Endodermal cell (in vitro differentiated cells): ENCODE results near the gene MMS19. TPM values are rescaled to one million over a fixed set of nuclear protein-coding genes. Genes with fewer than 3 reads are reported as not detected.

Experiments used
- DNase-seq: peaks from one replicate; pipeline ENCODE4 v3.0.0-alpha.2; 2017
- H3K27ac ChIP-seq: 2 replicates; pipeline ENCODE4 v1.5.1; 2013; ENCODE audit warnings: mild to moderate bottlenecking, low read depth, low read length, moderate library complexity
- H3K27me3 ChIP-seq: 2 replicates; pipeline ENCODE4 v1.6.1; 2013; ENCODE audit warnings: mild to moderate bottlenecking, low read length, moderate library complexity; ENCODE audit not compliant: insufficient read depth, control insufficient read depth, poor library complexity, severe bottlenecking
- H3K36me3 ChIP-seq: 2 replicates; pipeline ENCODE4 v1.7.0; 2013; ENCODE audit warnings: mild to moderate bottlenecking, low read length, moderate library complexity; ENCODE audit not compliant: control insufficient read depth, insufficient read depth
- H3K4me1 ChIP-seq: one replicate; pipeline ENCODE4 v1.7.0; 2013; ENCODE audit warnings: low read length; ENCODE audit not compliant: control insufficient read depth, insufficient read depth
- H3K4me3 ChIP-seq: 2 replicates; pipeline ENCODE4 v1.5.1; 2013; ENCODE audit warnings: mild to moderate bottlenecking, low read length, moderate library complexity
- H3K9ac ChIP-seq: 2 replicates; pipeline ENCODE4 v1.6.1; 2013; ENCODE audit warnings: mild to moderate bottlenecking, low read length, moderate library complexity; ENCODE audit not compliant: poor library complexity, severe bottlenecking; ENCODE audit errors: extremely low read depth
- H3K9me3 ChIP-seq: 2 replicates; pipeline ENCODE4 v1.6.1; 2013; ENCODE audit warnings: mild to moderate bottlenecking, low read length, moderate library complexity; ENCODE audit not compliant: control insufficient read depth
- H3K27ac Mint-ChIP-seq: 2 replicates; pipeline ENCODE4 v1.8.0; 2020; ENCODE audit warnings: mixed read lengths
- H3K27me3 Mint-ChIP-seq: 2 replicates; pipeline ENCODE4 v1.8.0; 2021; ENCODE audit warnings: mild to moderate bottlenecking, mixed read lengths; ENCODE audit not compliant: insufficient read depth
- H3K36me3 Mint-ChIP-seq: 2 replicates; pipeline ENCODE4 v1.8.0; 2020; ENCODE audit warnings: low read depth, mixed read lengths
- H3K4me1 Mint-ChIP-seq: 2 replicates; pipeline ENCODE4 v1.8.0; 2020; ENCODE audit warnings: mixed read lengths
- H3K4me3 Mint-ChIP-seq: 2 replicates; pipeline ENCODE4 v1.8.0; 2020; ENCODE audit warnings: mild to moderate bottlenecking, moderate library complexity, mixed read lengths
- H3K9me3 Mint-ChIP-seq: 2 replicates; pipeline ENCODE4 v1.8.0; 2020; ENCODE audit warnings: mild to moderate bottlenecking, mixed read lengths
- WGBS, 2 experiments: methylation state at CpG; one replicate each; pipeline versions ENCODE4 v1.1.5 to v1.1.7; 2013; ENCODE audit warnings: missing lambda C conversion rate in 2 of 2, mixed read lengths in 1 of 2; ENCODE audit not compliant: insufficient coverage in 1 of 2, insufficient read length in 1 of 2; 5-methylcytosine and 5-hydroxymethylcytosine counted together
- total RNA-seq, 2 donors: library from RNA; stranded (reverse); fragmentation: NEBNext Ultra II Directional in 1 of 2; extraction: Animal tissue kit (Norgen Biotek cat#: 25700) in 1 of 2; gene quantifications; 2 replicates in 1 of 2; 3 replicates in 1 of 2; pipeline ENCODE4 v1.2.1, GENCODE V29; 2021
- TF ChIP-seq, protein P1 (sequence below): fragments of 200-600 bp; sonication (generic); conservative IDR thresholded peaks from 2 replicates; pipeline ENCODE4 v1.5.0; 2021; ENCODE audit warnings: antibody characterized with exemption, mild to moderate bottlenecking

The MMS19 gene
- total RNA-seq, 2 donors from 2014 or later, result 84.2 to 98.8 TPM

DNA sequence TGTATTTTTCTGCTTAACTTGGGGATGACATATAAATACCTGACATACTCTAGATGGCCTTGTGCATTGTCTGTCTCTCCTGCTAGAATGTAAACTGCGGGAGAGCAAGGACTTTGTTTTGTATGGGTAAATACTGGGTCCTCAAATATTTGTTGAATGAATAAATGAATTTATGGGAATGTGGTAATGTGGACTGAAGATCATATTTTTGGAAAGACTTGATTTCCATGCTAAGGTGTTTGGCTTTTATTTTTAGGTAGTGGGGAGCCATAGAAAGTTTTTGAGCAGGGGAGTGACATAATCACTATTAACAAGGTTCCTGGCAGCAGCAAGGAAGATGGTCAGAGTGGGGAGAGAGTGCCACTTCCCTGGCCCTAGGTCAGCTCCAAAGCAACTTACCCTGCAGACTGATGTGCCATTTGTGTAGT is 27.5 kb upstream of the MMS19 start:
- Histone ChIP-seq H3K4me3 (no peak overlapping the region), H3K9me3 (peaks cover 6% of the 10 kb centered on the region), H3K27ac (no peak overlapping the region), H3K4me1 (no peaks in the 10 kb centered on the region), H3K27me3 (no peaks in the 10 kb centered on the region), H3K36me3 (no peaks in the 10 kb centered on the region), H3K9ac (no peak overlapping the region)
- 97 to 100% methylated on average over 1 of the region's 1 CpG for WGBS, 2 experiments
- DNase-seq, result no peak
- no peak overlapping the region for H3K4me3 Mint-ChIP-seq
- no peak overlapping the region for H3K27ac Mint-ChIP-seq
- TF ChIP-seq, protein P1, sequence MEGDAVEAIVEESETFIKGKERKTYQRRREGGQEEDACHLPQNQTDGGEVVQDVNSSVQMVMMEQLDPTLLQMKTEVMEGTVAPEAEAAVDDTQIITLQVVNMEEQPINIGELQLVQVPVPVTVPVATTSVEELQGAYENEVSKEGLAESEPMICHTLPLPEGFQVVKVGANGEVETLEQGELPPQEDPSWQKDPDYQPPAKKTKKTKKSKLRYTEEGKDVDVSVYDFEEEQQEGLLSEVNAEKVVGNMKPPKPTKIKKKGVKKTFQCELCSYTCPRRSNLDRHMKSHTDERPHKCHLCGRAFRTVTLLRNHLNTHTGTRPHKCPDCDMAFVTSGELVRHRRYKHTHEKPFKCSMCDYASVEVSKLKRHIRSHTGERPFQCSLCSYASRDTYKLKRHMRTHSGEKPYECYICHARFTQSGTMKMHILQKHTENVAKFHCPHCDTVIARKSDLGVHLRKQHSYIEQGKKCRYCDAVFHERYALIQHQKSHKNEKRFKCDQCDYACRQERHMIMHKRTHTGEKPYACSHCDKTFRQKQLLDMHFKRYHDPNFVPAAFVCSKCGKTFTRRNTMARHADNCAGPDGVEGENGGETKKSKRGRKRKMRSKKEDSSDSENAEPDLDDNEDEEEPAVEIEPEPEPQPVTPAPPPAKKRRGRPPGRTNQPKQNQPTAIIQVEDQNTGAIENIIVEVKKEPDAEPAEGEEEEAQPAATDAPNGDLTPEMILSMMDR, result no peak
- peaks cover 26% of the 10 kb centered on the region for H3K9me3 Mint-ChIP-seq
- H3K27me3 Mint-ChIP-seq, result no peaks in the 10 kb centered on the region
- peaks cover 8% of the 10 kb centered on the region for H3K36me3 Mint-ChIP-seq
- H3K4me1 Mint-ChIP-seq, result peaks cover 13% of the 10 kb centered on the region

GRCh38 chr10:97525086-97525485 is 26.9 kb upstream of the MMS19 start:
- H3K36me3 Mint-ChIP-seq, result peaks cover 8% of the 10 kb centered on the region
- Histone ChIP-seq H3K4me1 (no peaks in the 10 kb centered on the region), H3K36me3 (no peaks in the 10 kb centered on the region), H3K27me3 (no peaks in the 10 kb centered on the region), H3K9ac (no peak overlapping the region), H3K4me3 (no peak overlapping the region), H3K27ac (no peak overlapping the region), H3K9me3 (peaks cover 5% of the 10 kb centered on the region)
- TF ChIP-seq, protein P1, result no peak
- H3K27me3 Mint-ChIP-seq, result no peaks in the 10 kb centered on the region
- 90 to 91% methylated on average over 5 of the region's 5 CpGs for WGBS, 2 experiments
- H3K4me1 Mint-ChIP-seq, result peaks cover 19% of the 10 kb centered on the region
- H3K9me3 Mint-ChIP-seq, result peaks cover 24% of the 10 kb centered on the region
- DNase-seq, result no peak
- H3K27ac Mint-ChIP-seq, result no peak overlapping the region
- no peak overlapping the region for H3K4me3 Mint-ChIP-seq

DNA sequence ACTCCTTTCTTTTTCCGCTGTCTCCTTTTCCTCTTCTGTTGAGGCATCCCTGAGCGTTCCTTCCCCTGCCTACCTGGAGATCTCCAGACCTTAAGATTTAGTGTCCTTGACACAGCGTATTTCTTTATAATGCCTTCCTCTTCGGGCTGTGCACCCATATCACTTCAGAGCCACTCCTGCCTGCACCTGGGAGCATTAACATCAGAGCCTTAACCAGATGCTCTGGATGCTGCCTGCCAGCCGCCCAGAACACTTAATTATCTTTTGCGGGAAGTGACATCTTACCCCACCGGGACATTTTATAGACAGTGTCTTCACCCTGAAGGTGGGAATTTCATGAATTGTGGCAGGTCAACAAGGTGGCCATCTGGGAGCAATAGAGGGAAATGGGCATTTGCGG is 24.7 kb upstream of the MMS19 start:
- Histone ChIP-seq H3K36me3 (no peaks in the 10 kb centered on the region), H3K4me3 (no peak overlapping the region), H3K9ac (no peak overlapping the region), H3K4me1 (no peaks in the 10 kb centered on the region), H3K27me3 (no peaks in the 10 kb centered on the region), H3K27ac (no peak overlapping the region), H3K9me3 (no peaks in the 10 kb centered on the region)
- peaks cover 12% of the 10 kb centered on the region for H3K9me3 Mint-ChIP-seq
- peaks cover 26% of the 10 kb centered on the region for H3K4me1 Mint-ChIP-seq
- no peak overlapping the region for H3K27ac Mint-ChIP-seq
- H3K27me3 Mint-ChIP-seq, result no peaks in the 10 kb centered on the region
- 92 to 93% methylated on average over 7 to 8 of the region's 8 CpGs for WGBS, 2 experiments
- peaks cover 3% of the 10 kb centered on the region for H3K36me3 Mint-ChIP-seq
- DNase-seq, result no peak
- H3K4me3 Mint-ChIP-seq, result no peak overlapping the region
- TF ChIP-seq, protein P1, result no peak
